HG02885 (cell line): ENCODE results near the gene NMB.

Experiments used
- ATAC-seq: cut with Tn5 transposase; IDR thresholded peaks from one replicate; pipeline ENCODE4 v1.9.1; 2021; ENCODE audit warnings: mild to moderate bottlenecking; ENCODE audit not compliant: unreplicated experiment, poor library complexity

NMB gene

DNA sequence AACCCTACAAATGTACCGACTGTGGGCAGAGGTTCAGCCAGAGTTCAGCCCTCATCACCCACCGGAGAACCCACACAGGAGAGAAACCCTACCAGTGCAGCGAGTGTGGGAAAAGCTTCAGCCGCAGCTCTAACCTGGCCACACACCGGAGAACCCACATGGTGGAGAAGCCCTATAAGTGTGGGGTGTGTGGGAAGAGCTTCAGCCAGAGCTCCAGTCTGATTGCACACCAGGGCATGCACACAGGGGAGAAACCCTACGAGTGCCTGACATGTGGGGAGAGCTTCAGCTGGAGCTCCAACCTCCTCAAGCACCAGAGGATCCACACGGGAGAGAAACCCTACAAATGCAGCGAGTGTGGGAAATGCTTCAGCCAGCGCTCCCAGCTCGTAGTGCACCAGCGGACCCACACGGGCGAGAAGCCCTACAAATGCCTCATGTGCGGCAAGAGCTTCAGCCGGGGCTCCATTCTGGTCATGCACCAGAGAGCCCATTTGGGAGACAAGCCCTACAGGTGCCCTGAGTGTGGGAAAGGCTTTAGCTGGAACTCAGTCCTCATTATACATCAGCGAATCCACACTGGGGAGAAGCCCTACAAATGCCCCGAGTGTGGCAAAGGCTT is 36.5 kb downstream of the NMB start:
- ATAC-seq, result no peak

DNA sequence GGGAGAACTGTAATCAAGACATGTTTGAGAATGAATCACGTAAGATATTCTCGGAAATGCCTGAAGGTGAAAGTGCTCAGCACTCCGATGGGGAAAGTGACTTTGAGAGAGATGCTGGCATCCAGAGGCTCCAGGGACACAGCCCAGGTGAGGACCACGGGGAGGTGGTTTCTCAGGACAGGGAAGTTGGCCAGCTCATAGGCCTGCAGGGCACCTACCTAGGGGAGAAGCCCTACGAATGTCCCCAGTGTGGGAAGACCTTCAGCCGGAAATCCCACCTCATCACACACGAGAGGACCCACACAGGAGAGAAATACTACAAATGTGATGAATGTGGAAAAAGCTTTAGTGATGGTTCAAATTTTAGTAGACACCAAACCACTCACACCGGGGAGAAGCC is 37.4 kb downstream of the NMB start:
- ATAC-seq, result no peak

DNA sequence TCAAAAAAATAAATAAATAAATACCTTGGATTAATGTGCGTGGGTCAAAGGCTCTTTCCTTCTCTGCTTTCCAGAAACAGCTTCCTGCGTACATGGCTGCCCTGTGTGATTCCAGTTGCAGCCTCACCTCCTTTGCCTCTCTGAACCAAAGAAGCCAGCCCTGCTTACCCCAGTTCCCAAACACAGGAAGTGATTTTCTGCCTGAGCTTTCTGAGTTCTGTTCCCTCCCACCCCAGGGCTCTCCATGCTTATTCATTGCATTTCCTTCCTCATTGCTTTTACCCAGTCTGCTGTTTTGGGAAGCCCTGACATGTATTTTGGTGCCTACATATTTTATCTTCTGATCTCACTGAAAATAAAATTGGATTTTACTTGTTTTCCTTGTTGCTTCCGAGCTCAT is 41.8 kb downstream of the NMB start:
- no peak for ATAC-seq

- no peak for ATAC-seq
Observed at GRCh38 chr15:84611631-84612030, 46.4 kb downstream of the NMB start.

GRCh38 chr15:84609818-84610525 is 48.0 kb downstream of the NMB start:
- ATAC-seq, result no peak

DNA sequence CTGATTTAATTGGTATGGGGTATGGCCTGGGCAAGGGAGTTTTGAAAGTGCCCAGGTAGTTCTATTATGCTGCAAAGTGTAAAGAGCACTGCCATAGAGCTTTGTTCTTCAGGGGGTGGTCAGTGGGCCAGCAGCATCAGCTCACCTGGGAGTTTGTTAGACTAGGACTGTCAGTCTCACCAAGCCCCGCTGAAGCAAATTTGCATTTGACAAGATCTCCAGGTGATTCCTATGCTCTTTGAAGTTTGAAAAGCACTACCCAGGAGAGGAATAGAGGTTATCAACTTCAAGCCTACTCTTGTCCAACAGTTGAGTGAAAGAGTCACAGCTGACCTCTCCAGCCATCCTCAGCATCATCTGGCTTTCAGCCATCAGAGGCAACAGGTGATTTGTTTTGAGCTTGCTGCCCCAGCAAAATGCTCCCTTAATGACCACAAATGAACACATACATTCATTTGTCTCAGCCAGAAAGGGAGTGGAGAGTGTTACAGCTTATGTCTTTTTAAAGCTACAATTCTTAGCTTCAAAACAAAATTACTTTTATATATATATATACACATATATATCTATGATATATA is 49.2 kb downstream of the NMB start:
- ATAC-seq, result no peak

DNA sequence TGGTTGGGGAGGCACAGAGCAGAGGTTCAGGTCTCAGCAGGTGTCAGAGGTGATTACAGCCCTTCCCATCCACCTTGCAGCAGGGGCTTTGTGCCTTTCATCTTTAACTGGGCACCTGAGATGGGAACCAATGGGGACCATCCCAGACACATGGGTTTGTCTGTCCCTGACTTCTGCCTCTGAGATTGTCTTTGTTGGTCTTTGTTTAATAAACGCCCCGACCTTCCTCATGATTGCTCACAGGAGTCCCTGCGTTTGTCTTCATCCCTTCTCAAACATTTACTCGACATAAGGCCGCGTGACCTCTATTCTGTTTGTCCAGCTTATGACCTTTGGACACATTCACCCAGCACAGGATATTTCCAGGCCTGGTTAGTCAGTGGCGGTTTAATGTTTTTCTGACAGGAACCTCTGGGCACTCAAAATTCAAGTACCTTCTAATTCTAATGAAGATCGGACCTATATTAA is 51.3 kb downstream of the NMB start:
- ATAC-seq, result no peak

- ATAC-seq, result no peak
Observed at GRCh38 chr15:84605554-84605882, 52.5 kb downstream of the NMB start.
